Kidney glomerular epithelial cell (primary cell): ENCODE results near the gene TRPV4.

ENCODE experiments used
- DNase-seq: peaks from one replicate; lab custom pipeline; 2025; lab: John Stamatoyannopoulos, UW

The TRPV4 gene

DNA sequence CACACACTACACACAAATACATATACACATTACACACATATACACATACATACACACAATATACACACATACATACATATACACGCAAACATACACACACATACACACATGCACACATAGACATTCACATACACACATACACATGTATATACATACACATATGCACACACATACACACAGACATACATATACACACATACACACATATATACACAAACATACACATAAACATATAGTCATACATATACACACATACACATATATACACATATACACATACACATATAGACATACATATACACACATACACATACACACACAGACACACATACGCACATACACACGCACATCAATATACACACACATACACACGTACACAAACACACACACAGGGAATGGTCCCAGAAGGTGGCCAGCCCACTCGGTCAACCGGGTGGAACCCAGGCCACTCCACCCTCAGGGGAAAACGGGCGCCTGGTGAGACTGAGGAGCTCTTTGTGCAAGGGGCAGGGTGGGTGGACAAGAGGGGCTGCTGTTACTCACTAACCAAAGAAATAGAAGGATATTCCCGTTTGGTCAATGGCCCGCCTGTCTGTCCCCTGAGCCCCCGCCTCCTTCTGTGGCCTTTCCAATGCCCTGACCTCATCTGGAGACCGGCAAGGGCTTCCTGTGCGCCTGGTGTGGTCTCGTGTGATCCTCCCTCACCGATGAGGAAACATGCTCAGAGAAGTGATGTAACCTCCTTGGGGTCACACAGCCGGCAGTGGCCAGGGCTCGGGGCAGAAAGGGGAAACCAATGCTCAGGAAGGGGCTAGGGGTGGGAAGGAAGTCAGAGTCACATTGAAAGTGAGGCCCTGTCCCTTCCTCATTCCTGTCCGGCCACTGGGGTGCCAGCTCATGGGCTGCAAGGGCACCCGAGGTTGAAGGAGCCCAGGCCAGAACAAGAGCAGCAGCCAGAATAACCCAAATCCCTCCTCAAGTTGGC, 5.3 kb downstream of the TRPV4 start:
- no peak for DNase-seq

DNA sequence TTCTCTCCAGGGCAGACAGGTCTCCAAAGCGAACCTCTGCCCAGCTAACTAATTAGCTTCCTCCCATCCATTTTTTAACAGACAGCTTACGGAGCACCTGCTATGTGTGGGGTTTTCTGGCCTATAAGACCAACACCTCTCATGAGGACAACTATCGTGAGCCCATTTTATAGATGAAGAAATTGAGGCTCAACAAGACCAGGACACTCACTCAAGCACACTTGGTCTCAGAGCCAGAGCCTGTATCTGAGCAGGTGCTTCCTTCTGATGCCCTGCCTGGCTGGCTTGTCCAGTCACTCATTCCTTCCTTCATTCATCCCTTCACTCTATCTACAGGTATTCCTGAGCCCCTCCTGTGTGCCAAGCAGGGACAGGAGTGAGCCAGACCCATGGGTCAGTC, 6.1 kb downstream of the TRPV4 start:
- no peak for DNase-seq

- no peak for DNase-seq
Observed at GRCh38 chr12:109824731-109825130, 8.5 kb downstream of the TRPV4 start.

GRCh38 chr12:109822951-109823411, 10.2 kb downstream of the TRPV4 start:
- DNase-seq = no peak

DNA sequence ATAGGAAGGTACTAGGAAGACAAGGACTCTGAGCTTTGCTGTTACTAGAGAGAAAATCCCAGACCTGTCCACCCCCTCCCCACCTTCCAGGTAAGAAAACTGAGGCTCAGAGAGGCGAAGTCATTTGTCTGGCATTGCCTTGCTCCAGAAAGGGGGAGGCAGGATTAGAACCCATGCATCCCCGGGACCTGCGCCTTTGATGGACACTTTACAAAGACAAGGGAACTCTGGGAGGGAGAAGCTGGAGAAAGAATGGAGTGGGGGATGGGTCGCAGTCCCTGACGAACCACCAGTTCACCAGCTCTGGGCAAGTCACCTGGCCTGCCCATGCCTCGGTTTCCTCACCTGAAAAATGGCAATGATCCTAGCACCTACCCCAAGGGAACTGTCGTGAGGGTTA, 10.8 kb downstream of the TRPV4 start:
- no peak for DNase-seq

GRCh38 chr12:109821968-109822367, 11.2 kb downstream of the TRPV4 start:
- no peak for DNase-seq

GRCh38 chr12:109820816-109821381, 12.3 kb downstream of the TRPV4 start:
- no peak for DNase-seq

DNA sequence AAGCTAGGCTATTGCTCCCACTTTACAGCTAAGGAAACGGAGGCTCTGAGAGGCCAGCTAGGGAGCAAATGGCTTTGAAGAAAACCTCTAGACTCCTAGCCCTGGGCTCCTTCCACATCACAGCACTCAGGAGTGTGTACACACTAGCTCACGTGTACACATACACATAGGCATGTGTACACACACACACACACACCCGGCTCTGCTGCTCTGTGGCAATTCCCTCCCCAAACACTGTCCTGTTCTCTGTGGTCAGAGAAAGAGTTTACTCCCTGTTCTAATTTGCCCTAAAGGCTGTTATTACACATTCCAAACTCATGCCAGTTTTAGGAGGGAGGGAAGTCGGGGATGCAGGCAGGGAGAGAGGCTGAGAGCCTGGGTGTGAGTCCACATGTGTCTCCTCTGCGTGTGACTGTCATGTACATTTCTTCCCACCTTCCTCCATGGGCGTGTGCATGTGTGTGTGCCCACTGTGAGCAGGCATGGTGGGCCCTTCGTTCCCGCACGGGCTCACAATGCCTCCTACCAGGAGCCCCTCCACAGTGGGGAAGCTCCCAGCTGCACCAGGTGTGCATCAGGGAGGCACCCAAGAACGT, 14.2 kb downstream of the TRPV4 start:
- no peak for DNase-seq

- DNase-seq = no peak
Observed at GRCh38 chr12:109818253-109818652, 14.9 kb downstream of the TRPV4 start.

DNA sequence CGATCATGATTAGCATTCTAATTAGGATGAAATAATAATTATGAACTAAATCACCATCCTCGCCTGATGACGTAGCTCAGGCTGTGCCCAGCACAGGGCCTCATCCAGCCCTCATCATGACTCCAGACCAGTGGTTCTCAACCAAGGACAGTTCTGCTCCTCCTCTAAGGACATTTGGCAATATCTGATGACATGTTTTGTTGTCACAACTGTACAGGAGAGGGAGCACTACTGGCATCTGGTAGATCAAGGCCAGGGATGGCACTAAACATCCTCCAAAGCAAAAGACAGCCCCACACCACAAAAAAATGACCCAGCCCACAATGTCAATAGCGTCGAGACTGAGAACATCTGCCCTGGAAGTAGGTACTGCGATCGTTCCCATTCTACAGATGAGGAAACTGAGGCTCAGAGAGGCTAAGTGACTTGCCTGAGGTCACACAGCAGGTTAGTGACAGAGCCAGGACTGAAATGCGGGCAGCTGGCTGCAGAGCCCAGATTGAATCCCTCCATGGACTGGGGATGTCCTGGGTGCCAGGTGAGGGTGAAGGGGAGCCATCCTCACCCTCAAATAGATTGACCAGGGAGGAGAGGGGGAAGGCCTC, 15.5 kb downstream of the TRPV4 start:
- DNase-seq = no peak

GRCh38 chr12:109816870-109817269, 16.3 kb downstream of the TRPV4 start:
- DNase-seq = no peak

GRCh38 chr12:109815757-109816617, 17.2 kb downstream of the TRPV4 start:
- no peak for DNase-seq

DNA sequence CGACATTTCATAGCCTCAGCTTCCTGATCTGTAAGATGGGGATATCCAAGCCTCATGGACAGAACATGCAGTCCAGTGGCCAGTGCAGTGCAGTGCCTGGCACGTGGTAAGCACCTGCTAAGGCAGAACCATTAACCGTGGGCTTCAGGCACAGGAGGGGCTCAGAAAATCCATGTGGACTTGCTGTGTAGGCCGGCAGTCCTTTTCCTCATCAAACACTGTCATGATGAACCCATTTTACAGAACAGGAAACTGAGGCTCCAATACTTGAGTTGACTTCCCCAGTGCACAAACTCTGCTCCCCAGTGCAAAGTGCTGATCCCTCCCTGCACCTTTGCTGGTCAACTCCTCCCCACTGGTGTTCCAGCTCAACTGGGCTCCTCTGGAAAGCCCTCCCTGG, 18.0 kb downstream of the TRPV4 start:
- no peak for DNase-seq

GRCh38 chr12:109814600-109815150, 18.5 kb downstream of the TRPV4 start:
- no peak for DNase-seq

DNA sequence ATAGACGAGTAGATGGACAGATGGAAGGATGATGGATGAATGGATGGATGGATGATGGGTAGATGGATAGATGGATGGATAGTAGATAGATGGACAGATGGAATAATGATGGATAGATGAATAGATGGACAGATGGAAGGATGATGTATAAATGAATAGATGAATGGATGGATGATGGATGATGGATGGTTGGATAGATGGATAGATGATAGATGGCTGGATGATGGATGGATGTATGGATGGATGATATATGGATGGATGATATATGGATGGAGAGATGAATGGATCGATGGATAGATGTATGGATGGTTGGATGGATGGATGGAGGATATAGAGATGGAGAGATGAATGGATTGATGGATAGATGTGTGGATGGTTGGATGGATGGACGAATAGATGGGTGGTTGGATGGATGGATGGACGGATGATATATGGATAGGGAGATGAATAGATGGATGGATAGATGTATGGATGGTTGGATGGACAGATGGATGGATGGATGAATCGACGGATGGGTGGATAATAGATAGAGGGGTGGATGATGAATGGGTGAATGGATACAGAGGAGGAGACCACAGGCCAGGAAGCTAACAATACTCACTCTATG, 19.3 kb downstream of the TRPV4 start:
- DNase-seq = no peak

GRCh38 chr12:109811624-109811995, 21.6 kb downstream of the TRPV4 start:
- DNase-seq = no peak

GRCh38 chr12:109810954-109811623, 22.1 kb downstream of the TRPV4 start:
- DNase-seq = no peak

DNA sequence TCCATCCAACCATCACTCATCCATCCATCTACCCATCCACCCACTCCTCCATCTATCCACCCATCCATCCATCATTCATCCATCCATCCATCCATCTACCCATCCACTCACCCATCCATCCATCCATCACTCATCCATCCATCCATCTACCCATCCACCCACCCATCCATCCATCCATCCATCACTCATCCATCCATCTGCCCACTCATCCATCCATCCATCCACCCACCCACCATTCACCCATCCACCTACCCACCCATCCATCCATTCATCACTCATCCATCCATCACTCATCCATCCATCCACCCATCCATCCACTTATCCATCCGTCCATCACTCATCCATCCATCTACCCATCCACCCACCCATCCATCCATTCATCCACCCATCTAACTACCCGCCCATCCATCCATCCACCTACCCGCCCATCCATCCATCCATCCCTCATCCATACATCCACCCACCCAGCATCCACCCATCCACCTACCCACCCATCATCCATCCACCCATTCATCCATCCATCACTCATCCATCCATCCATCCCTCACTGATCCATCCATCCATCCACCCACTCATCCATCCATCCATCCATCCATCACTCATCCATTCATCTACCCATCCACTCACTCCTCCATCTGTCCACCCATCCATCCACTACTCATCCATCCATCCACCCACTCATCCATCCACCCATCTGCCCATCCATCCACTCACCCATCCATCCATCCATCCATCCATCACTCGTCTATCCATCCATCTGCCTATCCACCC, 24.1 kb downstream of the TRPV4 start:
- no peak for DNase-seq

DNA sequence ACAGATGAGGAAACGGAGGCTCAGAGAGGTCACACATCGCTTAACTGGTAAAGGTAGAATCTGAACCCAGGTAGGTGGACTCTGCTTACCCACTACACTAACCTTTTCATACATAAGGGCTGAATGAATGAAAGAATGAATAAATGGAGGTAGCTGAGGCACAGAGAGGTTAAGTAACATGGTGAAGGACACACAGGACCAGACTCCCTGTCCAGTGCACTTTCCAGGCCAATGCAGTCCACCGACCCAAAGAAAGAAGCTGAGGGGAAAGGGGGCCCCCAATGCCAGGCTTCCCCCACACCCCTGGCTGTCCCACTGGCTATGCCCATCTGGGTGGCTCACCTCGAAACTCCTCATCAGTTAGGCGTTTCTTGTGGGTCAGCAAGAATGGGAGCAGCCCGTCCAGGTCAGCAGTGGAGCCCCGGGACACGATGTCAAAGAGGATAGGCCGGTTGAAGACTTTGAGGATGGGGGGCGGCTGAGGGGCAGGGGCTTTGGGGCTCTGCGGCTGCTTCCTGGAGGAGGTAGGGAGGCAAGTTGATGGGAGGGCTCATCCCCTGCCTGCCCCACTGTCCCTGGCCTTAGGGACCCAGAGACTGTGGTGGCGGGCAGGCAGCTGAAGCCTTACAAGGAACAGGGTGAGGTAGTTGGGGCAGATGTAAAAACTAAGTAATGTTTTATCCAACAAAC, 25.1 kb downstream of the TRPV4 start:
- DNase-seq = no peak
